Endothelial cell of umbilical vein (primary cell): Measurements from ENCODE around the gene LMTK2. TPM values are rescaled to one million over a fixed set of nuclear protein-coding genes. Genes with fewer than 3 reads are reported as not detected.

ENCODE experiments used
- BruUV-seq: library from RNA; stranded (reverse); fragments of 400-500 nt; replicated peaks from 2 replicates; lab custom pipeline; 2021; lab: Mats Ljungman, UMichigan
- CTCF ChIA-PET: fragments of 300-600, 350-600 bp; sonication (Branson Sonifier 250); formaldehyde crosslinking; loops from one replicate; lab custom pipeline; 2021; ENCODE audit warnings: antibody characterized with exemption, inconsistent platforms; lab: Charles Lee
- POLR2A ChIA-PET: fragments of 300-600, 350-600 bp; sonication (Branson Sonifier 250); formaldehyde crosslinking; loops from one replicate; lab custom pipeline; 2021; ENCODE audit warnings: antibody characterized with exemption, inconsistent platforms; lab: Charles Lee
- DNase-seq: peaks from one replicate; pipeline ENCODE4 v3.0.0-alpha.2; 2011; ENCODE audit warnings: low read depth, low spot score
- FAIRE-seq: peaks from 2 replicates; lab custom pipeline; 2011; peaks lifted over from hg19 to GRCh38; lab: Jason Lieb, UNC
- H2AFZ ChIP-seq: 2 replicates; pipeline ENCODE4 v1.6.0; 2012; ENCODE audit warnings: low read depth, low read length, control low read depth, inconsistent platforms
- H3K27ac ChIP-seq: 2 replicates; pipeline ENCODE4 v1.5.1; 2011; ENCODE audit warnings: low read depth, mild to moderate bottlenecking, control low read depth, low read length, moderate library complexity; ENCODE audit not compliant: insufficient read depth
- H3K27me3 ChIP-seq, 2 experiments: 2 replicates each; pipeline versions ENCODE4 v1.6.0 to v1.6.1; 2011; ENCODE audit warnings: low read length in 2 of 2, mixed read lengths in 1 of 2; ENCODE audit not compliant: control insufficient read depth in 2 of 2, insufficient read depth in 2 of 2
- H3K36me3 ChIP-seq, 2 experiments: 2 replicates in 1 of 2; 3 replicates in 1 of 2; pipeline ENCODE4 v1.5.1; 2011; ENCODE audit warnings: low read length in 2 of 2, mild to moderate bottlenecking in 1 of 2, moderate library complexity in 1 of 2; ENCODE audit not compliant: control insufficient read depth in 2 of 2, insufficient read depth in 2 of 2; ENCODE audit errors: extremely low read depth in 1 of 2
- H3K4me1 ChIP-seq: 3 replicates; pipeline ENCODE4 v1.5.1; 2011; ENCODE audit warnings: mild to moderate bottlenecking, low read length; ENCODE audit not compliant: control insufficient read depth, insufficient read depth; ENCODE audit errors: extremely low read depth
- H3K4me2 ChIP-seq: 2 replicates; pipeline ENCODE4 v1.6.1; 2011; ENCODE audit warnings: low read length, control low read depth, mixed read lengths; ENCODE audit not compliant: insufficient read depth
- H3K4me3 ChIP-seq, 3 experiments: fragments of 200-600 bp in 1 of 3; sonication (generic), shearing (Covaris generic) in 1 of 3; replicated peaks in 1 of 3; 2 replicates each; pipeline ENCODE4 v1.5.1; 2011 to 2016; ENCODE audit warnings: control low read depth in 3 of 3, low read length in 3 of 3, mild to moderate bottlenecking in 2 of 3, inconsistent platforms in 1 of 3, low read depth in 1 of 3, moderate library complexity in 1 of 3; ENCODE audit not compliant: insufficient read depth in 1 of 3
- H3K79me2 ChIP-seq: 2 replicates; pipeline ENCODE4 v1.6.0; 2012; ENCODE audit warnings: low read length, inconsistent platforms; ENCODE audit not compliant: control insufficient read depth, insufficient read depth
- H3K9ac ChIP-seq: replicated peaks from 2 replicates; pipeline ENCODE3; 2011; ENCODE audit warnings: low read length, control low read depth; ENCODE audit not compliant: insufficient read depth; ENCODE audit errors: extremely low read depth
- H3K9me1 ChIP-seq: replicated peaks from 3 replicates; pipeline ENCODE4 v1.6.0; 2011; ENCODE audit warnings: mild to moderate bottlenecking, low read length; ENCODE audit not compliant: control insufficient read depth, insufficient read depth; ENCODE audit errors: extremely low read depth
- H3K9me3 ChIP-seq: replicated peaks from 2 replicates; pipeline ENCODE4 v1.5.1; 2012; ENCODE audit warnings: low read length, inconsistent platforms; ENCODE audit not compliant: control insufficient read depth, insufficient read depth
- H4K20me1 ChIP-seq: replicated peaks from 2 replicates; pipeline ENCODE3; 2011; ENCODE audit warnings: mild to moderate bottlenecking, low read length; ENCODE audit not compliant: control insufficient read depth, insufficient read depth; ENCODE audit errors: extremely low read depth
- CTCF ChIP-seq, 2 donors: IDR thresholded peaks; 1 replicate in 1 of 2; 2 replicates in 1 of 2; pipeline ENCODE4 v1.5.1; 2011; ENCODE audit warnings: low read length in 2 of 2, mild to moderate bottlenecking in 2 of 2, moderate library complexity in 2 of 2, control low read depth in 1 of 2, inconsistent platforms in 1 of 2, low read depth in 1 of 2; ENCODE audit not compliant: insufficient read depth in 1 of 2; ENCODE audit errors: extremely low read depth in 1 of 2
- EZH2 ChIP-seq: IDR thresholded peaks from 2 replicates; pipeline ENCODE4 v1.6.1; 2012; ENCODE audit warnings: borderline replicate concordance, low read depth, mild to moderate bottlenecking, moderate library complexity, low read length, inconsistent platforms; ENCODE audit not compliant: severe bottlenecking
- FOS ChIP-seq: IDR thresholded peaks from 2 replicates; pipeline ENCODE4 v1.6.1; 2011; ENCODE audit warnings: mild to moderate bottlenecking, low read length, moderate library complexity, borderline replicate concordance; ENCODE audit not compliant: insufficient read depth
- GATA2 ChIP-seq: IDR thresholded peaks from 2 replicates; pipeline ENCODE4 v1.7.0; 2011; ENCODE audit warnings: low read depth, mild to moderate bottlenecking, moderate library complexity, mixed read lengths, low read length; ENCODE audit not compliant: insufficient read length, insufficient read depth
- JUN ChIP-seq: IDR thresholded peaks from 2 replicates; pipeline ENCODE4 v1.6.1; 2011; ENCODE audit warnings: borderline replicate concordance, low read depth; ENCODE audit not compliant: insufficient read length, insufficient read depth
- MAX ChIP-seq: IDR thresholded peaks from 2 replicates; pipeline ENCODE4 v1.6.1; 2011; ENCODE audit not compliant: insufficient read depth, insufficient read length
- MYC ChIP-seq: IDR thresholded peaks from one replicate; pipeline ENCODE4 v1.6.1; 2011; ENCODE audit warnings: mild to moderate bottlenecking, low read depth, low read length
- POLR2A ChIP-seq: IDR thresholded peaks from 2 replicates; pipeline ENCODE4 v1.6.1; 2012; ENCODE audit warnings: low read depth, mild to moderate bottlenecking, control low read depth, low read length
- POLR2AphosphoS5 ChIP-seq: IDR thresholded peaks from 2 replicates; pipeline ENCODE4 v1.6.1; 2012; ENCODE audit warnings: low read depth, mild to moderate bottlenecking, control low read depth, low read length, moderate library complexity; ENCODE audit not compliant: insufficient read depth
- dilution Hi-C: fragments of 300-500 bp; cut with MboI; formaldehyde crosslinking; loops from one replicate; pipeline ENCODE4 v1.15.0; 2019; ENCODE audit warnings: low sequenced_read_pairs; ENCODE audit not compliant: extremely low pct_ligation_motif_present
- intact Hi-C: fragments of 100-400 bp; cut with micrococcal nuclease; formaldehyde crosslinking; loops from one replicate; pipeline ENCODE4 v1.10.0; 2022
- polyA plus RNA-seq, 4 experiments: library from polyadenylated mRNA; depleted of rRNA in 3 of 4; stranded (reverse) in 3 of 4; unstranded in 1 of 4; fragments of >200 nt; gene quantifications; 2 replicates each; pipeline versions ENCODE4 v1.2.1 to v1.2.3, GENCODE V29; 2011 to 2012; ENCODE audit warnings: missing spikeins in 1 of 4
- total RNA-seq: library from RNA; stranded (reverse); gene quantifications from 2 replicates; pipeline ENCODE4 v1.2.3, GENCODE V29; 2021

Gene LMTK2
- total and polyA plus RNA-seq, 2 donors (not counting 3 experiments of a cell fraction or from before 2014, with no cell fraction given), result 5.9 to 13.8 TPM

- no peaks in the 10 kb centered on the region for H3K9me1 ChIP-seq
- intact Hi-C loops, result no loop called here
- POLR2A ChIA-PET, result interaction anchor here (0.9 to 1.0 kb wide), 2 partner anchors 9 to 15 kb away, joined by 3 read pairs; no protein-coding TSS in a partner anchor
- no peaks in the 10 kb centered on the region for H3K27me3 ChIP-seq
- no peak overlapping the region for H3K4me3 ChIP-seq
- H3K36me3 ChIP-seq, result no peaks in the 10 kb centered on the region
- H3K9me3 ChIP-seq, result no peaks in the 10 kb centered on the region
- CTCF ChIA-PET, result interaction anchor here (4.4 to 4.7 kb wide), 2 partner anchors 15 to 51 kb away, joined by 34 to 46 read pairs; no protein-coding TSS in a partner anchor
- peaks cover 3% of the 10 kb centered on the region for H3K4me1 ChIP-seq
- dilution Hi-C loops, result no loop called here
- H2AFZ ChIP-seq, result no peak overlapping the region
- no peaks in the 10 kb centered on the region for H4K20me1 ChIP-seq
- H3K27ac ChIP-seq, result no peak overlapping the region
- H3K9ac ChIP-seq, result no peak overlapping the region
- peak; percentile 21 for FAIRE-seq
- peaks cover 36% of the 10 kb centered on the region for H3K79me2 ChIP-seq
- H3K4me2 ChIP-seq, result no peak overlapping the region
- no TSS peak for BruUV-seq
- TF ChIP-seq JUN (no peak), GATA2 (no peak), EZH2 (no peak), POLR2AphosphoS5 (no peak), MYC (no peak), CTCF (IDR thresholded peaks at IDR 0.05; ENCODE audit: extremely low read depth in 1 of 2, insufficient read depth in 1 of 2, low read depth in 1 of 2, low read length in 2 of 2) (no peak), MAX (no peak), POLR2A (no peak), FOS (no peak)
- peak; percentile 33 for DNase-seq
These were observed 10.2 kb downstream of the LMTK2 start for GRCh38 chr7:98116656-98117461.
